IPS-11a (cell line): ENCODE data around the gene TMEM208.

Experiments used
- H3K4me3 ChIP-seq: one replicate; pipeline ENCODE4 v1.5.1; 2013; ENCODE audit warnings: low read depth, low read length, control low read depth

TMEM208 gene

GRCh38 chr16:67271446-67271845, 44.5 kb downstream of the TMEM208 start:
- H3K4me3 ChIP-seq = no peak overlapping the region

- no peak overlapping the region for H3K4me3 ChIP-seq
Observed at GRCh38 chr16:67275321-67275720, 48.4 kb downstream of the TMEM208 start.

GRCh38 chr16:67277294-67277998, 50.5 kb downstream of the TMEM208 start:
- H3K4me3 ChIP-seq = no peak overlapping the region

- peak overlapping the region; percentile 30 for H3K4me3 ChIP-seq
Observed at GRCh38 chr16:67277999-67278772, 51.3 kb downstream of the TMEM208 start.
